Upper lobe of right lung (tissue), 1 donor: ENCODE data around the gene ELF2. TPM values are rescaled to one million over a fixed set of nuclear protein-coding genes. Genes with fewer than 3 reads are reported as not detected.
A peak's percentile ranks its signal among the peaks of the same experiment; 100 is the strongest.

Experiments used
- ATAC-seq: fragments of 200-7000 bp; cut with Tn5 transposase; one replicate; pipeline ENCODE4 v1.9.1; 2020; ENCODE audit warnings: mild to moderate bottlenecking, moderate library complexity
- DNase-seq: peaks from one replicate; pipeline ENCODE4 v3.0.0-alpha.2; 2020
- H3K27ac ChIP-seq: fragments of 200-600 bp; one replicate; pipeline ENCODE4 v1.8.0; 2022
- H3K27me3 ChIP-seq: fragments of 200-600 bp; one replicate; pipeline ENCODE4 v1.8.0; 2022; ENCODE audit warnings: mild to moderate bottlenecking
- H3K36me3 ChIP-seq: fragments of 200-600 bp; one replicate; pipeline ENCODE4 v1.8.0; 2022
- H3K4me1 ChIP-seq: fragments of 200-600 bp; one replicate; pipeline ENCODE4 v1.8.0; 2022
- H3K4me3 ChIP-seq: fragments of 200-600 bp; one replicate; pipeline ENCODE4 v1.8.0; 2022; ENCODE audit warnings: mild to moderate bottlenecking
- H3K9me3 ChIP-seq: fragments of 200-600 bp; one replicate; pipeline ENCODE4 v1.8.0; 2022
- intact Hi-C: fragments of 100-400 bp; cut with DNase I; formaldehyde crosslinking; loops from one replicate; pipeline ENCODE4 v1.11.0; 2022
- total RNA-seq: library from RNA; stranded (reverse); fragmentation: NEBNext Ultra II Directional; extraction: Animal tissue kit (Norgen Biotek cat#: 25700); gene quantifications from one replicate; pipeline ENCODE4 v1.2.1, GENCODE V29; 2021
- TF ChIP-seq, protein P1 (sequence below): fragments of 200-600 bp; IDR thresholded peaks from one replicate; pipeline ENCODE4 v1.8.0; 2022; ENCODE audit warnings: antibody characterized with exemption
- donor health status: DM: no; HTN: yes; CAD: no; lungs with severe emphysema.

Gene ELF2
- total RNA-seq, 1 donor from 2014 or later, result 48.2 TPM

GRCh38 chr4:139085141-139085540 lies 91.9 kb downstream of the ELF2 start:
- no peak for DNase-seq
- H3K27ac ChIP-seq, result peak overlapping the region; percentile 96
- ATAC-seq, result no peak
- TF ChIP-seq, protein P1, sequence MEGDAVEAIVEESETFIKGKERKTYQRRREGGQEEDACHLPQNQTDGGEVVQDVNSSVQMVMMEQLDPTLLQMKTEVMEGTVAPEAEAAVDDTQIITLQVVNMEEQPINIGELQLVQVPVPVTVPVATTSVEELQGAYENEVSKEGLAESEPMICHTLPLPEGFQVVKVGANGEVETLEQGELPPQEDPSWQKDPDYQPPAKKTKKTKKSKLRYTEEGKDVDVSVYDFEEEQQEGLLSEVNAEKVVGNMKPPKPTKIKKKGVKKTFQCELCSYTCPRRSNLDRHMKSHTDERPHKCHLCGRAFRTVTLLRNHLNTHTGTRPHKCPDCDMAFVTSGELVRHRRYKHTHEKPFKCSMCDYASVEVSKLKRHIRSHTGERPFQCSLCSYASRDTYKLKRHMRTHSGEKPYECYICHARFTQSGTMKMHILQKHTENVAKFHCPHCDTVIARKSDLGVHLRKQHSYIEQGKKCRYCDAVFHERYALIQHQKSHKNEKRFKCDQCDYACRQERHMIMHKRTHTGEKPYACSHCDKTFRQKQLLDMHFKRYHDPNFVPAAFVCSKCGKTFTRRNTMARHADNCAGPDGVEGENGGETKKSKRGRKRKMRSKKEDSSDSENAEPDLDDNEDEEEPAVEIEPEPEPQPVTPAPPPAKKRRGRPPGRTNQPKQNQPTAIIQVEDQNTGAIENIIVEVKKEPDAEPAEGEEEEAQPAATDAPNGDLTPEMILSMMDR, result peak; percentile 22
- H3K4me1 ChIP-seq, result peaks cover 26% of the 10 kb centered on the region
- H3K27me3 ChIP-seq, result no peaks in the 10 kb centered on the region
- H3K4me3 ChIP-seq, result peak overlapping the region; percentile 90
- H3K36me3 ChIP-seq, result no peaks in the 10 kb centered on the region
- intact Hi-C loops, result no loop called here
- no peaks in the 10 kb centered on the region for H3K9me3 ChIP-seq

- Histone ChIP-seq H3K27me3 (no peaks in the 10 kb centered on the region), H3K27ac (peak overlapping the region; percentile 96), H3K4me1 (peaks cover 26% of the 10 kb centered on the region), H3K36me3 (no peaks in the 10 kb centered on the region), H3K9me3 (no peaks in the 10 kb centered on the region), H3K4me3 (peak overlapping the region; percentile 90)
- intact Hi-C loops, result no loop called here
- TF ChIP-seq, protein P1, result no peak
- no peak for DNase-seq
- ATAC-seq, result no peak
Observed at GRCh38 chr4:139084804-139085093, 92.3 kb downstream of the ELF2 start.

DNA sequence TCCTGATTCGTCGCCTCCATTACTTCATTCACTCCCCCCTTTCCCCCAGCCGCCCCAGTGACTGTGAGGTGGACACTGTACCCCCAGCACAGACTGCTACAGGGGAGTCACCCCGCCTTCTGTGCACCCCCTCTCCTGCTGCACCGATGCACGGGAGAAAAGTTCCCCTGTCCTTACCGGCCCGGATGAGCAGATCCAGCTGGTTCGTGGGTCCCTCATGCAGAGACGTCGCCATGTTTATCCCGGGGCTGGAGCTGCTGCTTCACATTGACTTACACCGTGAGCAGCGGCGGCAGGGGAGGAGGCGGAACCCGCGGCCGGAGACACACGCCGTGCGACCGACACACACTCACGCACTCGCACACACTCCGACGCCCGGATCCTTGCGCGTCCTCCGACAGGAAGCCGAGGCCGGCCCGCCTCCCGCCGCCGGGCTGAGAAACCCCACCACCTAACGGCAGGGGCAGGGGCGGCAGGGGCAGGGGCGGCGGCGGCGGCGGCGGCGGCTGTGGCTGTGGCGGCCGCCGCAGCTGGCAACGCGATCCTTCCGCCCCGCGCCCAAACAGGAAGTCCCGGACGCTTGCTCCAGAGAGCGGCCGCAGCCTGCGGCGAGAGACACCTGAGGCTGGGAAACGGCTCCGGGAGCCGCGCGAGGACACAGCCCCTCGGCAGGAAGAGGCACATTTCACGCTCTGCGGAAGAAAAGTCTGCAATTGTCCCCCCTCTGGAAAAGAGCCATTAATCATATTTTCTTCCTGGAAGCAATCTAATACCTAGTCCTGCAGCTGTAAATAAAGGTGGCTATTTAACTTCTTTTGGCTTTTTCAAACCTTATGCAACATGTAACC lies 92.8 kb downstream of the ELF2 start:
- DNase-seq (peak; percentile 95), ATAC-seq (peak; percentile 88)
- Histone ChIP-seq H3K36me3 (no peaks in the 10 kb centered on the region), H3K4me3 (peak overlapping the region; percentile 90), H3K27ac (peak overlapping the region; percentile 96), H3K27me3 (no peaks in the 10 kb centered on the region), H3K9me3 (no peaks in the 10 kb centered on the region), H3K4me1 (peaks cover 26% of the 10 kb centered on the region)
- TF ChIP-seq, protein P1, result peak; percentile 35
- intact Hi-C loops, result no loop called here

GRCh38 chr4:139083607-139083955 lies 93.4 kb downstream of the ELF2 start:
- intact Hi-C loops, result no loop called here
- DNase-seq (peak; percentile 84), ATAC-seq (peak; percentile 57)
- Histone ChIP-seq H3K36me3 (no peaks in the 10 kb centered on the region), H3K4me1 (peaks cover 26% of the 10 kb centered on the region), H3K4me3 (peak overlapping the region; percentile 90), H3K27ac (peak overlapping the region; percentile 96), H3K9me3 (no peaks in the 10 kb centered on the region), H3K27me3 (no peaks in the 10 kb centered on the region)
- TF ChIP-seq, protein P1, result peak; percentile 12

- Histone ChIP-seq H3K27ac (peak overlapping the region; percentile 96), H3K9me3 (no peaks in the 10 kb centered on the region), H3K27me3 (no peaks in the 10 kb centered on the region), H3K4me3 (peak overlapping the region; percentile 90), H3K36me3 (no peaks in the 10 kb centered on the region), H3K4me1 (peaks cover 31% of the 10 kb centered on the region)
- TF ChIP-seq, protein P1, result no peak
- ATAC-seq (peak; percentile 93), DNase-seq (peak; percentile 96)
- intact Hi-C loops, result no loop called here
Observed at GRCh38 chr4:139082750-139083606, 94.0 kb downstream of the ELF2 start.
